GM19351 (cell line): ENCODE measurements around the gene ADGRL3.
"Not testable (repeated sequence)": the region's sequence is repeated elsewhere in the genome, so short reads cannot be mapped to it uniquely, and the experiment has no call there.

ENCODE experiments used
- ATAC-seq: cut with Tn5 transposase; IDR thresholded peaks from one replicate; pipeline ENCODE4 v1.9.1; 2021; ENCODE audit warnings: mild to moderate bottlenecking, moderate library complexity; ENCODE audit not compliant: unreplicated experiment

ADGRL3 gene

DNA sequence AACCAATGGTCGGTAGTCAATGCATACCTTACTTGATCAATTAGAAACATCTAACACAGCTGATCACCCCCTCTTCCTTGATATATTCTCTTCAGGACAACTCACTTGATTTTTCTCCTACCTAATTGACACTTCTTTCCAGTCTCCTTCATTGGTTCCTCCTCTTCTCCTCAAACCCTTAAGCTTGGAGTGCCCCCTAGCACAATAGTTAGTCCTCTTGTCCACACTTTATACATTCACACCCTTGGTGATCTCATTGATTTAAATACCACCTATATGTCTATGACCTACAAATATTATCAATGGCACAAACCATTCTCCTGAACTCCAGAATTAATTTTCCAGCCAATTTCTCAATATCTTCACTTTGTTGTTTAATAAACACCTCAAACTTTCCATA, 724.0 kb downstream of the ADGRL3 start:
- ATAC-seq, result no peak

GRCh38 chr4:61933527-61933926, 733.4 kb downstream of the ADGRL3 start:
- no peak for ATAC-seq

GRCh38 chr4:61934198-61934597, 734.1 kb downstream of the ADGRL3 start:
- no peak for ATAC-seq

- no peak for ATAC-seq
Observed at GRCh38 chr4:61938250-61938846, 738.2 kb downstream of the ADGRL3 start.

GRCh38 chr4:61950625-61951024, 750.5 kb downstream of the ADGRL3 start:
- no peak for ATAC-seq

DNA sequence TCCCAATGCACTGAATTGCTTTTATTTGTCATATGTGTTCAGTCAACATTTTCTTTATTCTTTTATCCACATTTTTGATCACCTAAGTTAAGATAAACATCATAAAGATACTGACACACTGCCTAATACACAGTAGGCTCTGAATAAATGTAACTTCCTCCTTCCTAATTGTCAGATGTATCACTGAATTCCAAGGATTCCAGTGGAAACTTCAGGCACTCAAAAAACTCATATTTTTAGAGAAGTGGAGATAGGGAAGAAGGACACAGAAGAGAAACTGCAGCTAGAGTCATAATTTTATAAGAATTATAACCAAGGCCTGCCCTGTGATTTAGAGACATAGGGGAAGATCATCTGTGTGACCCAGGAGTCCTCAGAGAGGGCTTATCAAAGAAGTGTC, 753.3 kb downstream of the ADGRL3 start:
- no peak for ATAC-seq

DNA sequence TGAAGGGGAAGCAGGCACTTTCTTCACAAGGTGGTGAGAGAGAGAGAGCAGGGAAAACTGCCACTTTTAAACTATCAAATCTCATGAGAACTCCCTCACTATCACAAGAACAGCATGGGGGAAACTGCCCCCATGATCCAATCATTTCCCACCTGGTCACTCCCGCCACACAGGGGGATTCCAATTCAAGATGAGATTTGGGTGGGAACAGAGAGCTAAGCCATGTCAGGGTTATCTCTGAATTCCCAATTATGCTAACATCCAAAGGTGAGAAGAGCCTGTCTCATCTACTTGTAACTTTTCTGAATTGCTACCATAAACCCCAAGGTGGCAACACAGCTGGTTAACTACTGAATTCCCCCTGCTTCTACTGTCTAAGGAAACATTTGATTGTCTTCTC, 758.5 kb downstream of the ADGRL3 start:
- ATAC-seq, result no peak

DNA sequence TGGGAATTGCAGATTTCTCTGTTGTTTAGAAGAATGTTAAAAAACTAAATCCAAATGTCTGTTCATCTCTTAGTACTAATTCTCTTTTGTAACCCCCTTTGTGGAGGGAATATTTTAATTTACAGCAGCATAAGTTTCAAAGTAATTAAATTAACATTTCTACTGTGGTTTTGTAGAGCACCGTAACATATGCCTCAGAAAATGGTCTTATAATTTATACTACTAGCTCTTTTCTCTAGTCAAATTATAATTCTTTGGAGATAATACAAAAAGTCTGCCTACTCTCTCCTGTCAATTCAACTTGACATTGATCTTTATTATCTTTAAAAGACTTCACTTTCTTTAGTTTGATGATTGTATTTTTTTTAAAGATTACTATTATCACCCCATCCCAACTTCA, 759.0 kb downstream of the ADGRL3 start:
- no peak for ATAC-seq

- ATAC-seq, result no peak
Observed at GRCh38 chr4:61984260-61984909, 784.3 kb downstream of the ADGRL3 start.

- no peak for ATAC-seq
Observed at GRCh38 chr4:61985426-61985825, 785.3 kb downstream of the ADGRL3 start.

GRCh38 chr4:61986929-61987328, 786.8 kb downstream of the ADGRL3 start:
- ATAC-seq, result not testable (repeated sequence)

DNA sequence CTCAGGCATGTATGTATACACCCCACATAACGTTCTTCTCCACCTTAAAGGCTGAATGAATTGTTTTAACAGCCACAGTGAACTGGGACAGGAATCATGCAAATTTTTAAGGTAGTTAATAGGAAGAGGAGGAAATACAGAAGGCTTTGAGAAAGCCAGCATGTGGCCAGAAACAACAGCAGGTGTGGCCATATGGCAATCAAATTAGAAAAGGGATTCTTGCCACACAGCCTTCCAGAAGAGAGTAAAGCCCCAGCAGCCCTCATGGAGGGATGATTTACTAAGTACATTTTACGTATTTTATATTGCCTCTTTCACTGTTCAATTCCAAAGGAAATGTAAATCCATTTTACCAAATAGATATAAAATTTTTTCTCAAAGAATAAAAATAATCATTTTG, 792.2 kb downstream of the ADGRL3 start:
- ATAC-seq, result no peak

DNA sequence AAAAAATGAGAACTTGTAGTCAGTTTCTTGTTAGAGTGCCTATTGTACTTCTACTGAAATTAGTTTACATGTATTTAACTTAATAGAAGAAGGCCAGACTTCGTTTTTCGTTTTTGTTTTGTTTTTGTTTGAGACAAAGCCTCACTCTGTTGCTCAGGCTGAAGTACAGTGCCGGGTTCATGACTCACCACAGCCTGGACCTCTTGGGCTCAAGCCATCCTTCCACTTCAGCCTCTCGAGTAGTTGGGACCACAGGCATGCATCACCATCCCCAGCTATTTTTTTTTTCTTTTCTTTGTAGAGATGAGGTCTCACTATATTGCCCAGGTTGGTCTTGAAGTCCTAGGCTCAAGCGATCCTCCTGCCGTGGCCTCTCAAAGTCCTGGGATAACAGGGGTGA, 793.9 kb downstream of the ADGRL3 start:
- no peak for ATAC-seq

GRCh38 chr4:61995717-61996340, 795.7 kb downstream of the ADGRL3 start:
- ATAC-seq, result no peak

- ATAC-seq, result no peak
Observed at GRCh38 chr4:61996943-61997342, 796.8 kb downstream of the ADGRL3 start.

DNA sequence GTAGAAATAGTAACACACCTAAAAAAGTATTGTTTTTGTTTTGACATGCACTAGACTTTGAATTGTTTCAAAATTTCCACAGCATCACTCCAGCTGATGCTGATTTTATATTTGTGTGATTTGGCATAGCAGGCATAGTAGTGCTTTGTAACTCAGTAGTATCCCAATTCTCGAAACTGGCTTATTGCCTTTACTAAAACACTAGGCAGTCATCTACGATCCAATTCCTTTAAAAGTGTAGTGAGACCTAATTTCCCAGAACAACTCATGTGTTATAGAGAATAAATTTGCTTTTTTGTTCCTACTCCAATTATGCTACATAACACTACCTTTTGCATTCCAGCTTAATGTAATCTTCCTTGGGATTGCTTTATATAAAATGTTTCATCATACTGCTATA, 797.7 kb downstream of the ADGRL3 start:
- no peak for ATAC-seq

DNA sequence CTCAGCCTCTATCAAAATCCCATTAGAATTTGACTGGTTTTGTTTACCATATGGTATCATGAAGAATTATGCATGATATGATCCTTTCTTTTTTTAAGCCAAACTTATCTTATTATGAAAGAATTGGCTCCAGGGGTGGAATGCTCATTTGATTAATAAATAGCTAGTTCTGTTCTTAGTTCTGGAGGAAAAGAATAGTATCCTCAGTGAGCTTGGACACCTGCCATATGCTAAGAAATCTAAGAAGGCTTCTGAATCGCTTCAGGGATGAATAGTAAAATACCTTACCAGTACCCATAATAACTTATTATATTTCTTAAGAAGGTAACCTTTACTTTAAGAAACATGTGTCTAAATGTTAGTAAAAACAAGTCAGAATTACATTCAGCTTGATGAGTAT, 803.6 kb downstream of the ADGRL3 start:
- ATAC-seq, result no peak

- no peak for ATAC-seq
Observed at GRCh38 chr4:62004881-62005280, 804.8 kb downstream of the ADGRL3 start.

DNA sequence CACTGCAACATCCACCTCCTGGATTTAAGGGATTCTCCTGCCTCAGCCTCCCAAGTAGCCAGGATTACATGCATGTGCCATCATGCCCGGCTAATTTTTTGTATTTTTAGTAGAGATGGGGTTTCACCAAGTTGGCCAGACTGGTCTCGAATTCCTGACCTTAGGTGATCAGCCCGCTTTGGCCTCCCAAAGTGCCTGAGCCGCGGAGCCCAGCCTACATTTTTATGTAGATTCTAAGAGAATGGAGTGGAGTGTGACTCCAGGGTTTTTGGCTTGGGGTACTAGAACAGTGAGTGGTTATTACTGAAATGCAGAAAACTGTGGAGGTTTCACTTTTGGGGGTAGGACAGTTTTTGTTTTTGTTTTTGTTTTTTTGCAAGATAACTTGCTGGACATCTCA, 806.0 kb downstream of the ADGRL3 start:
- ATAC-seq, result no peak

DNA sequence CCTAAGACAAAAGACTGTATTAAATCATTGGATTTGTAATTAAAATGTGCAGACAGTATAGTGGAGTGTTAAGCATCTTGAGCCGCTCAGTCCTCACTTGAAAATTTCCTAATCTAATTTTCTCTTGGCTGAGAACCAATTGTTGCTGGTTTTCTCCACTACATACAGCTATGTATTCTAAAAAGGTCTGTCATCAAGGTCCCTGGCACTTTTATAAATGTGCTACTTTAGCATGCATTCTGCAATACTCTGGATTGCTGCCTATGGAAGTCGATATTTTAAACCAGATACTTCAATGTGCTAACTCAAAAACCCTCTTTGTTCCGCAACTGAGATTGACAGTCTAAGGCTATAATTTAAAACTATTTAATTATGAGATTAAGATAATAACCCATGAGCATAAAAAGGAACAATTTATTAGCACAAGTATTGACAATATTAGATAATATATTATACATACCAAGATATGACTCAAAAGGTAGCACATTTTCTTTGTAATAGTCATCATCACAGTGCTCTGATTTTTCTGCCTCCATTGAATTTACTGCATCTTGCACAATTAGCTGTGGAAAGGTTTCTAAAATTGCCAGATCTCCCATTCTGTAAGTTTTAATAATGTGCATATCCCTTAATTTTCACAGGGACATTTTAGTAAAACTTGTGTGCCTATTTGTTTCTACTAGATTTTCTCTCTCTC, 815.1 kb downstream of the ADGRL3 start:
- no peak for ATAC-seq

DNA sequence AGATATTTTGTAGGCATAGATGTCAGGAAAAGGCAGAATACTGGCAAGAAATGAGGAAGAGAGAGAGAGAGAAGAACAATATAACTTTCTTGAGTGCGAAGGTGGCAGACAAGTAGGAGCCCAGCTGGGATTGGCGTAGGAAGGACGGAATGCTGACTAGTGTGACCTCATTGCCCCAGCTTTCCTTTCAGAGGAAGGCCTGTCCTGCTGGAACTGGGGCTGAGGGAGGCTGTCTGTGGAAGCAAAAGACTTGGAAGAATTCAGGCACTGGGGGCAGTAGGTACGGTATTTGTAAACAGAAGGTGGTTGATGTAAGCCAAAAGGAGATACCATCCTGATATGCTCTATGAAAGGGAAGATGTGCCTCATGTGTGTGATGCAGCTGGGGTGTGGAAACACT, 818.4 kb downstream of the ADGRL3 start:
- no peak for ATAC-seq

DNA sequence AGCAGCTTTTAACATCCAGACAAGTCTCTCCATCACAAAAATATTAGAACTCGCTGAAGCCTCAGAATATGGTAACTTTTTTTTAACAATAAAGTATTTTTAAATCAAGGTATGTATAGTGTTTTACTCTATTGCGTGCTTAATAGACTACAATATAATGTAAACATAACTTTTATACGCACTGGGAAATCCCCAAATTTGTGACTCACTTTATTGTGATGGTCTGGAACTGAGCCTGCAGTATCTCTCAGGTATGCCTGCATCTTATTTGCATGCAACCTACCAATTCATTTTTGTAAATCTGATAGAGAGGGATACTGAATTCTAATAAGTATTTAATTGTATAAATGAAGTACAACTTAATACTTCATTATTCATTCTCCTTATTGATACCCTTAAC, 823.5 kb downstream of the ADGRL3 start:
- no peak for ATAC-seq
